Upper lobe of left lung (tissue), 6 donors: ENCODE measurements around the gene OR51B6. TPM values are rescaled to one million over a fixed set of nuclear protein-coding genes. Genes with fewer than 3 reads are reported as not detected.
"Not testable (repeated sequence)": the region's sequence is repeated elsewhere in the genome, so short reads cannot be mapped to it uniquely, and the experiment has no call there.

ENCODE experiments used
- ATAC-seq, 2 donors: fragments of 200-7000 bp; cut with Tn5 transposase; one replicate each; pipeline ENCODE4 v1.9.1; 2022; ENCODE audit warnings: mild to moderate bottlenecking in 2 of 2, moderate library complexity in 2 of 2; ENCODE audit not compliant: low FRiP score in 2 of 2
- DNase-seq, 2 donors: peaks; one replicate each; pipeline ENCODE4 v3.0.0-alpha.2; 2019 to 2020
- H3K27ac ChIP-seq, 4 donors: fragments of 200-600 bp; sonication (generic); one replicate each; pipeline ENCODE4 v1.5.1; 2016 to 2019
- H3K27me3 ChIP-seq, 4 donors: fragments of 200-600 bp; sonication (generic); one replicate each; pipeline ENCODE4 v1.5.1; 2017 to 2019
- H3K36me3 ChIP-seq, 4 donors: fragments of 200-600 bp; sonication (generic); one replicate each; pipeline ENCODE4 v1.5.1; 2016 to 2019
- H3K4me1 ChIP-seq, 4 donors: fragments of 200-600 bp; sonication (generic); one replicate each; pipeline ENCODE4 v1.5.1; 2018 to 2019
- H3K4me3 ChIP-seq, 4 donors: fragments of 200-600 bp; sonication (generic); one replicate each; pipeline ENCODE4 v1.5.1; 2017 to 2019; ENCODE audit warnings: mild to moderate bottlenecking in 2 of 4, moderate library complexity in 1 of 4
- H3K9me3 ChIP-seq, 4 donors: fragments of 200-600 bp; sonication (generic); one replicate each; pipeline ENCODE4 v1.5.1; 2018 to 2019
- CTCF ChIP-seq, 6 experiments: fragments of 450-650 bp in 4 of 6; fragments of 200-600 bp in 2 of 6; sonication (generic) in 2 of 6; IDR thresholded peaks; one replicate each; pipeline ENCODE4 v1.5.1; 2016 to 2019; ENCODE audit warnings: antibody characterized with exemption in 6 of 6
- EP300 ChIP-seq, 4 donors: sonication (generic); formaldehyde crosslinking; IDR thresholded peaks; one replicate each; pipeline ENCODE4 v1.5.1; 2017; ENCODE audit warnings: antibody characterized with exemption in 4 of 4, control low read depth in 2 of 4
- POLR2A ChIP-seq, 4 donors: fragments of 450-650 bp; IDR thresholded peaks; one replicate each; pipeline ENCODE4 v1.5.1; 2016 to 2017; ENCODE audit warnings: antibody characterized with exemption in 4 of 4, mild to moderate bottlenecking in 2 of 4
- POLR2AphosphoS5 ChIP-seq, 2 donors: sonication (generic); formaldehyde crosslinking; IDR thresholded peaks; one replicate each; pipeline ENCODE4 v1.5.1; 2017; ENCODE audit warnings: antibody characterized with exemption in 2 of 2
- WGBS, 2 donors: methylation state at CpG; one replicate each; pipeline ENCODE4 v1.1.5; 2017 to 2018; 5-methylcytosine and 5-hydroxymethylcytosine counted together
- total RNA-seq, 6 donors: library from RNA; depleted of rRNA in 4 of 6; stranded (reverse); fragments of >200 nt in 4 of 6; gene quantifications; one replicate each; pipeline versions ENCODE4 v1.1.0 to v1.2.1, GENCODE V29; 2016 to 2021
- donor health status: DM: no; HTN: no; CAD: no; lungs with moderate emphysema.
- donor health status: DM: no; HTN: yes; CAD: no; lungs with severe emphysema.

The OR51B6 gene
- total RNA-seq, 6 donors from 2014 or later, result not detected

- H3K36me3 ChIP-seq, result no peaks in the 10 kb centered on the region
- no peak overlapping the region for H3K27ac ChIP-seq
- DNase-seq (no peak), ATAC-seq (no peak)
- H3K4me3 ChIP-seq, result no peak overlapping the region
- 57 to 66% methylated on average over 3 of the region's 3 CpGs for WGBS, 2 donors
- no peak for TF ChIP-seq POLR2AphosphoS5 (IDR thresholded peaks at IDR 0.05)
- TF ChIP-seq EP300 (IDR thresholded peaks at IDR 0.05), result no peak
- no peak for TF ChIP-seq POLR2A (IDR thresholded peaks at IDR 0.05)
- TF ChIP-seq CTCF (IDR thresholded peaks at IDR 0.05), result no peak
- H3K27me3 ChIP-seq, result no peaks in the 10 kb centered on the region
- H3K9me3 ChIP-seq, result no peaks in the 10 kb centered on the region
- H3K4me1 ChIP-seq, result no peaks in the 10 kb centered on the region
Measured at GRCh38 chr11:5345831-5346230, 5.5 kb upstream of the OR51B6 start.

- no peak for ATAC-seq
- H3K36me3 ChIP-seq, result no peaks in the 10 kb centered on the region
- H3K27ac ChIP-seq, result no peak overlapping the region
- no peaks in the 10 kb centered on the region for H3K4me1 ChIP-seq
- H3K4me3 ChIP-seq, result no peak overlapping the region
- no peak for TF ChIP-seq POLR2A (IDR thresholded peaks at IDR 0.05)
- no peak for TF ChIP-seq CTCF (IDR thresholded peaks at IDR 0.05)
- no peak for TF ChIP-seq POLR2AphosphoS5 (IDR thresholded peaks at IDR 0.05)
- no peak for TF ChIP-seq EP300 (IDR thresholded peaks at IDR 0.05)
- H3K9me3 ChIP-seq, result no peaks in the 10 kb centered on the region
- DNase-seq, result no peak
- no peaks in the 10 kb centered on the region for H3K27me3 ChIP-seq
- WGBS, 2 donors, result 37 to 63% methylated on average over 3 of the region's 3 CpGs
Measured at GRCh38 chr11:5348551-5349194, 2.6 kb upstream of the OR51B6 start.

- no peaks in the 10 kb centered on the region for H3K36me3 ChIP-seq
- no peak for DNase-seq
- H3K9me3 ChIP-seq, result no peaks in the 10 kb centered on the region
- no peak for ATAC-seq
- no peaks in the 10 kb centered on the region for H3K4me1 ChIP-seq
- WGBS, 2 donors, result 47 to 52% methylated on average over 1 of the region's 1 CpG
- H3K27me3 ChIP-seq, result no peaks in the 10 kb centered on the region
- H3K4me3 ChIP-seq, result no peak overlapping the region
- H3K27ac ChIP-seq, result no peak overlapping the region
- TF ChIP-seq EP300 (IDR thresholded peaks at IDR 0.05), result no peak
- no peak for TF ChIP-seq POLR2AphosphoS5 (IDR thresholded peaks at IDR 0.05)
- TF ChIP-seq POLR2A (IDR thresholded peaks at IDR 0.05), result no peak
- TF ChIP-seq CTCF (IDR thresholded peaks at IDR 0.05), result no peak
Measured at GRCh38 chr11:5349550-5349949, 1.8 kb upstream of the OR51B6 start.

GRCh38 chr11:5356031-5356430, 4.7 kb downstream of the OR51B6 start:
- not testable (repeated sequence) for H3K36me3 ChIP-seq, H3K27ac ChIP-seq, H3K4me1 ChIP-seq, H3K27me3 ChIP-seq, DNase-seq, H3K4me3 ChIP-seq, H3K9me3 ChIP-seq, ATAC-seq
- WGBS, 2 donors, result 82 to 93% methylated on average over 5 of the region's 5 CpGs

- TF ChIP-seq EP300 (IDR thresholded peaks at IDR 0.05) (no peak), POLR2AphosphoS5 (IDR thresholded peaks at IDR 0.05) (no peak), CTCF (IDR thresholded peaks at IDR 0.05) (no peak), POLR2A (IDR thresholded peaks at IDR 0.05) (no peak)
- Histone ChIP-seq H3K4me3 (no peak overlapping the region), H3K27me3 (no peaks in the 10 kb centered on the region), H3K27ac (no peak overlapping the region), H3K9me3 (no peaks in the 10 kb centered on the region), H3K36me3 (no peaks in the 10 kb centered on the region), H3K4me1 (no peaks in the 10 kb centered on the region)
- no peak for DNase-seq
- WGBS, 2 donors, result 50 to 65% methylated on average over 3 of the region's 3 CpGs
- ATAC-seq, result no peak
Measured at GRCh38 chr11:5362017-5362625, 10.8 kb downstream of the OR51B6 start.
